ENCODE results near the gene PYY. TPM values are rescaled to one million over a fixed set of nuclear protein-coding genes. Genes with fewer than 3 reads are reported as not detected.
"Not testable (repeated sequence)": the region's sequence is repeated elsewhere in the genome, so short reads cannot be mapped to it uniquely, and the experiment has no call there.

PYY gene
- total RNA-seq, 1 donor from 2014 or later, result not detected

- no peak for DNase-seq
- intact Hi-C loops (cut with micrococcal nuclease), result loop anchor here (10.0 kb wide), 1 partner anchor 54 kb away; the partner anchor contains the start of gene PPY
- TF ChIP-seq, protein P1, sequence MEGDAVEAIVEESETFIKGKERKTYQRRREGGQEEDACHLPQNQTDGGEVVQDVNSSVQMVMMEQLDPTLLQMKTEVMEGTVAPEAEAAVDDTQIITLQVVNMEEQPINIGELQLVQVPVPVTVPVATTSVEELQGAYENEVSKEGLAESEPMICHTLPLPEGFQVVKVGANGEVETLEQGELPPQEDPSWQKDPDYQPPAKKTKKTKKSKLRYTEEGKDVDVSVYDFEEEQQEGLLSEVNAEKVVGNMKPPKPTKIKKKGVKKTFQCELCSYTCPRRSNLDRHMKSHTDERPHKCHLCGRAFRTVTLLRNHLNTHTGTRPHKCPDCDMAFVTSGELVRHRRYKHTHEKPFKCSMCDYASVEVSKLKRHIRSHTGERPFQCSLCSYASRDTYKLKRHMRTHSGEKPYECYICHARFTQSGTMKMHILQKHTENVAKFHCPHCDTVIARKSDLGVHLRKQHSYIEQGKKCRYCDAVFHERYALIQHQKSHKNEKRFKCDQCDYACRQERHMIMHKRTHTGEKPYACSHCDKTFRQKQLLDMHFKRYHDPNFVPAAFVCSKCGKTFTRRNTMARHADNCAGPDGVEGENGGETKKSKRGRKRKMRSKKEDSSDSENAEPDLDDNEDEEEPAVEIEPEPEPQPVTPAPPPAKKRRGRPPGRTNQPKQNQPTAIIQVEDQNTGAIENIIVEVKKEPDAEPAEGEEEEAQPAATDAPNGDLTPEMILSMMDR (IDR thresholded peaks at IDR 0.05; ENCODE audit: borderline replicate concordance), result no peak
Observed at GRCh38 chr17:43999024-43999423, 45.3 kb upstream of the PYY start.

GRCh38 chr17:43998552-43998951 is 44.8 kb upstream of the PYY start:
- no peak for DNase-seq
- TF ChIP-seq, protein P1 (IDR thresholded peaks at IDR 0.05; ENCODE audit: borderline replicate concordance), result no peak
- Histone ChIP-seq H3K27me3 (ENCODE audit: low read depth) (peaks cover 10% of the 10 kb centered on the region), H3K9me3 (replicated peaks) (no peaks in the 10 kb centered on the region), H3K36me3 (no peaks in the 10 kb centered on the region), H3K4me3 (no peak overlapping the region), H3K4me1 (peaks cover 8% of the 10 kb centered on the region), H3K27ac (replicated peaks) (no peak overlapping the region)
- intact Hi-C loops (cut with micrococcal nuclease), result loop anchor here (10.0 kb wide), 1 partner anchor 54 kb away; the partner anchor contains the start of gene PPY

More at GRCh38 chr17:43999024-43999423, 45.3 kb upstream of the PYY start:
- peaks cover 8% of the 10 kb centered on the region for H3K4me1 ChIP-seq
- no peak overlapping the region for H3K27ac ChIP-seq (replicated peaks)
- H3K27me3 ChIP-seq (ENCODE audit: low read depth), result peaks cover 15% of the 10 kb centered on the region
- no peaks in the 10 kb centered on the region for H3K9me3 ChIP-seq (replicated peaks)
- no peaks in the 10 kb centered on the region for H3K36me3 ChIP-seq
- no peak overlapping the region for H3K4me3 ChIP-seq

- peaks cover 11% of the 10 kb centered on the region for H3K27me3 ChIP-seq (ENCODE audit: low read depth)
- not testable (repeated sequence) for DNase-seq; H3K36me3 ChIP-seq; H3K4me1 ChIP-seq; H3K4me3 ChIP-seq; H3K27ac ChIP-seq (replicated peaks); H3K9me3 ChIP-seq (replicated peaks)
- intact Hi-C loops (cut with micrococcal nuclease), result loop anchor here (10.0 kb wide), 1 partner anchor 52 kb away; the partner anchor contains the start of gene PPY
Observed at GRCh38 chr17:43997180-43997579, 43.4 kb upstream of the PYY start.

- peaks cover 8% of the 10 kb centered on the region for H3K4me1 ChIP-seq
- no peak overlapping the region for H3K27ac ChIP-seq (replicated peaks)
- intact Hi-C loops (cut with micrococcal nuclease), result loop anchor here (10.0 kb wide), 1 partner anchor 50 kb away; the partner anchor contains the start of gene PPY
- no peak for DNase-seq
- peaks cover 5% of the 10 kb centered on the region for H3K27me3 ChIP-seq (ENCODE audit: low read depth)
- H3K4me3 ChIP-seq, result no peak overlapping the region
- TF ChIP-seq, protein P1 (IDR thresholded peaks at IDR 0.05; ENCODE audit: borderline replicate concordance), result no peak
- no peaks in the 10 kb centered on the region for H3K9me3 ChIP-seq (replicated peaks)
- no peaks in the 10 kb centered on the region for H3K36me3 ChIP-seq
Observed at GRCh38 chr17:43995150-43995471, 41.4 kb upstream of the PYY start.

DNA sequence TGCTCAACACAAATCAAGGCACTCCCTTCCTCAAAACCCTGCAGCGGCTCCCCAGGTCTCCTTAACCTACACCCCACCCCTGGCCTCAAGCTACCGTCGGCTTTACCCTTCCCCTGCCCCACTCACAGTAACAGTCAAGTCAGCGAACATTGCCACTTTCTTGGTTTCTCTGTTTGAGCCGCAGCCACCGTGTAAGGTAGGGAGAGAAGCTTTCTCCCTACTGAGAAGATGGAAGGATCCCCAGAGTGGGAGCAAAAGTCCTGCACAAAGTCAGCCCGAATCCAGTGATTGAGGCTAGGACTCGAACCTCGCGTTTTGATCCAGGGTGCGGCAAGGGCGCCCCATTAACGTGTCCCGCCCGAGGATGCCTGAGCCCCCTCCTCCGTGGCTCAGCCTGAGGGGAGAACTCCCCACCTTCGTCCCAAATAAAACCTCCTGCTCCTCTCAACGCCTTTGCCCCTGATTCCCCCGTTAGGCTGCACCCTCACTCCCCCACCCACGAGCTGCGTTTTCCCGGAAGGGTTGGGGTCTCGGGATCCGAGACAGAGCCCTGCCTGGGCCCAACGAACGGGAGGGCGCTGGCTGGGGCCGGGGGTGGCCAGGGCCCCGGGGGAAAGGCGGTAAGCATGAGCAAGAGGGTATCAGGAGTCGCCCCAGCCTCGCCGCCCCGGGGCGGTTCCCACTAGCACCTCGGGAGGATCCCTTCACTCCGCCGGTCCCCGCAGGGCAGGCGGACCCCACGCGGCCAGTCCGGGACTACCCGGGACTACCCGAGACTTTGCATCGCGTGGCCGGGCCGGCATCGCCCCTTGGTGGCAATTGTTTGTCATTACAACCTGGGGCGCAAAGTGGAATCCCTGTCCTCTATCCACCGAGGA is 40.8 kb upstream of the PYY start:
- Histone ChIP-seq H3K27me3 (ENCODE audit: low read depth) (peaks cover 5% of the 10 kb centered on the region), H3K36me3 (no peaks in the 10 kb centered on the region), H3K9me3 (replicated peaks) (no peaks in the 10 kb centered on the region), H3K4me3 (peak overlapping the region; percentile 51), H3K4me1 (peaks cover 8% of the 10 kb centered on the region), H3K27ac (replicated peaks) (no peak overlapping the region)
- intact Hi-C loops (cut with micrococcal nuclease), result loop anchor here (10.0 kb wide), 1 partner anchor 50 kb away; the partner anchor contains the start of gene PPY
- TF ChIP-seq, protein P1 (IDR thresholded peaks at IDR 0.05; ENCODE audit: borderline replicate concordance), result peak; percentile 89
- DNase-seq, result peak; percentile 54

DNA sequence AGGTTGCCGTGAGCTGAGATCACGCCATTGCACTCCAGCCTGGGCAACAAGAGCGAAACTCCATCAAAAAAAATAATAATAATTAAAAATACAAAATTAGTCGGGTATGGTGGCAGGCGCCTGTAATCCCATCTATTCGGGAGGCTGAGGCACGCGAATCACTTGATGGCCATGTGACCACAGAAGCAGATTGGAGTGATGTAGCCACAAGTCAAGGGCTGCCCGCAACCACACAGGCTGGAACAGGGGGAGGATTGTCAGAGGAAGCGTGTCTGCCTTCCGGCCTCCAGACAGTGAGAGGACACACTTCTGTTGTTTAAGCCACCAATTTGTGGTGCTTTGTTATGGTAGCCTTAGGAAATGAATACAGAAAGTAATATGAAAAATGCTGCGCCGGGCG is 38.9 kb upstream of the PYY start:
- no peak overlapping the region for H3K27ac ChIP-seq (replicated peaks)
- DNase-seq, result no peak
- TF ChIP-seq, protein P1 (IDR thresholded peaks at IDR 0.05; ENCODE audit: borderline replicate concordance), result no peak
- no peaks in the 10 kb centered on the region for H3K36me3 ChIP-seq
- intact Hi-C loops (cut with micrococcal nuclease), result loop anchor here (10.0 kb wide), 1 partner anchor 48 kb away; the partner anchor contains the start of gene PPY
- peaks cover 12% of the 10 kb centered on the region for H3K4me1 ChIP-seq
- peaks cover 9% of the 10 kb centered on the region for H3K27me3 ChIP-seq (ENCODE audit: low read depth)
- H3K9me3 ChIP-seq (replicated peaks), result no peaks in the 10 kb centered on the region
- no peak overlapping the region for H3K4me3 ChIP-seq

All from left ventricle myocardium inferior (tissue), 1 donor.